ENCODE data around the gene VPS37D.
A peak's percentile ranks its signal among the peaks of the same experiment; 100 is the strongest.
"Not testable (repeated sequence)": the region's sequence is repeated elsewhere in the genome, so short reads cannot be mapped to it uniquely, and the experiment has no call there.

The VPS37D gene

DNA sequence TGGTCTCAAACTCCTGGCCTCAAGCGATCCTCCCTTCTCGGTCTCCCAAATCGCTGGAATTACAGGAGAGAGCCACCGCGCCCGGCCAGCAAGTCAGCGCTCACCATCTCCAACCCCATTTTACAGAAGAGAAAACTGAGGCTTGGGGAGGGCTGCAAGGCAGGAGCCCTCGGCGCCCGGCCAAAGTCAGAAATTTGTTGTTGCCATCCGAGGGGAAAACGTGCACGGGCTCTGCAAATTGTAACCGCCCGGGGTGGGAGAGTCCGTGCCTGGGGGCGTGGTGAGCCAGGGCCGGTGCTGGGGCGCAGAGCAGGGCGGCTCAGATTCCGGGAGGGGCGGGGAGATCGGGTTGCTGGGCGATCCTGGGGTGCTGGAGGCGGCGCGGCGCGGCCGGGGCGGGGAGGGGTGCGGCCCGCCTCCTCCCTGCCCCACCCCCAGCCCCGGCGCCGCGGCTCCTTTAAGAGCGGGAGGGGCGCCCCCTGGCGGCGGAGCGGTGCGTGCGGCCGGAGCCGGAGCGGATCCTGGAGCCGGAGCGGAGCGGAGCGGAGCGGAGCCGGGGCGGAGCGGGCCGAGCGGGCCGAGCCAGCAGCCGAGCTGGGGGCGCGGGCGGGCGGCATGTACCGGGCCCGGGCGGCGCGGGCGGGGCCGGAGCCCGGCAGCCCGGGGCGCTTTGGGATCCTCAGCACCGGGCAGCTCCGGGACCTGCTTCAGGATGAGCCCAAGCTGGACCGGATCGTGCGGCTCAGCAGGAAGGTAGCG lies at the start of gene VPS37D:
Gene VPS37D, plus strand, starts transcription at position 488 of the 759 bp plus-strand sequence. Its CDS starts 128 bp downstream, at position 616.
- peak within 1 kb of the TSS; percentile 77 for H3K4me3 ChIP-seq (ENCODE audit: low read depth, low read length)

DNA sequence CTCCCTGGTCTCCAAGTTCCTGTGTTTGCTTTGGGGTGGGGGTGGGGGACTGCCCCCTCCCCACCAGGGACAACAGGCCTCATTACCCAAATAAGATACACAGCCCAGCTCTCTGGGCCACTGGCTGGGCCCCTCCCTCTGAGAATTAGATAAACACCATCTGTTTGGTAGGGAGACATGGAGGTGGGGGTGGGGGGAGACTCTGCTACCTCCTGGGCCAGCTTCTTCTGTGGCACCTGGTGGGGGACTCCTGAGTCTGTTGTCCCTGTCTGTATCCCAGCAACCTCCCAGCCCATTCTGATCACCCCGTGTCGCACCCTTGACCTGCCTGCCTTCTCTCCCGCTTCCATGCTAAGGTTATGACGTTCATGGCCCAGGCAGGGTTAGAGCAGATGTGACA lies 49.1 kb upstream of the VPS37D start:
- H3K4me3 ChIP-seq (ENCODE audit: low read depth, low read length): no peak overlapping the region
- no peak for DNase-seq (ENCODE audit: low read depth)

More for the DNA sequence above, at the start of gene VPS37D:
- peak; percentile 57 for DNase-seq (ENCODE audit: low read depth)

- H3K4me3 ChIP-seq (ENCODE audit: low read depth, low read length); DNase-seq (ENCODE audit: low read depth): not testable (repeated sequence)
These were observed 48.2 kb upstream of the VPS37D start for GRCh38 chr7:73619394-73619793.

GRCh38 chr7:73621168-73622063 lies 46.2 kb upstream of the VPS37D start:
- DNase-seq (ENCODE audit: low read depth): no peak
- H3K4me3 ChIP-seq (ENCODE audit: low read depth, low read length): no peak overlapping the region

GRCh38 chr7:73622527-73622908 lies 45.1 kb upstream of the VPS37D start:
- H3K4me3 ChIP-seq (ENCODE audit: low read depth, low read length): no peak overlapping the region
- no peak for DNase-seq (ENCODE audit: low read depth)

- no peak for DNase-seq (ENCODE audit: low read depth)
- no peak overlapping the region for H3K4me3 ChIP-seq (ENCODE audit: low read depth, low read length)
These were observed 44.5 kb upstream of the VPS37D start for GRCh38 chr7:73622909-73623797.

GRCh38 chr7:73623798-73624668 lies 43.6 kb upstream of the VPS37D start, which contains the start of gene MLXIPL:
TSS of gene MLXIPL (minus strand) at chr7:73624522. CDS start at chr7:73624492, 30 bp downstream.
- DNase-seq (ENCODE audit: low read depth): no peak
- peak within 1 kb of the TSS; percentile 41 for H3K4me3 ChIP-seq (ENCODE audit: low read depth, low read length)

GRCh38 chr7:73624669-73625001 lies 43.0 kb upstream of the VPS37D start:
- no peak for DNase-seq (ENCODE audit: low read depth)
- H3K4me3 ChIP-seq (ENCODE audit: low read depth, low read length): peak overlapping the region; percentile 41

DNA sequence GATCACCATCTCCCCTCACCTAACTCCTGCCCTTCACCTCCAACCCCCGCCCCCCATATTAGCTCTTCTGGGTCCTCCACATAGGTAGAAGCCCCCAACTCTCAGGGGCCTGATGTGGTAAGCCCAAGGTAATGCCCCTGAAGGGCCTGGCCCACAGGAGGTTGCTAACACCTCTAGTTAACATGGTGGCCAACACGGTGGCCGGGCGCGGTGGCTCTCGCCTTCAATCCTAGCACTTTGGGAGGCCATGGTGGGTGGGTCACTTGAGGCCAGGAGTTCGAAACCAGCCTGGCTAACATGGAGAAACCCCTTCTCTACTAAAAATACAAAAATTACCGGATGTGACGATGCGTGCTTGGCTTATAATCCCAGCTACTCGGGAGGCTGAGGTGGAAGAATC lies 42.4 kb upstream of the VPS37D start:
- no peak for DNase-seq (ENCODE audit: low read depth)

GRCh38 chr7:73626814-73627213 lies 40.8 kb upstream of the VPS37D start:
- no peak overlapping the region for H3K4me3 ChIP-seq (ENCODE audit: low read depth, low read length)
- no peak for DNase-seq (ENCODE audit: low read depth)

More for the DNA sequence above, 42.4 kb upstream of the VPS37D start:
- H3K4me3 ChIP-seq (ENCODE audit: low read depth, low read length): no peak overlapping the region

GRCh38 chr7:73628504-73628903 lies 39.1 kb upstream of the VPS37D start:
- no peak for DNase-seq (ENCODE audit: low read depth)
- H3K4me3 ChIP-seq (ENCODE audit: low read depth, low read length): no peak overlapping the region

- DNase-seq (ENCODE audit: low read depth): no peak
- H3K4me3 ChIP-seq (ENCODE audit: low read depth, low read length): no peak overlapping the region
These were observed 36.1 kb upstream of the VPS37D start for GRCh38 chr7:73631558-73631957.

DNA sequence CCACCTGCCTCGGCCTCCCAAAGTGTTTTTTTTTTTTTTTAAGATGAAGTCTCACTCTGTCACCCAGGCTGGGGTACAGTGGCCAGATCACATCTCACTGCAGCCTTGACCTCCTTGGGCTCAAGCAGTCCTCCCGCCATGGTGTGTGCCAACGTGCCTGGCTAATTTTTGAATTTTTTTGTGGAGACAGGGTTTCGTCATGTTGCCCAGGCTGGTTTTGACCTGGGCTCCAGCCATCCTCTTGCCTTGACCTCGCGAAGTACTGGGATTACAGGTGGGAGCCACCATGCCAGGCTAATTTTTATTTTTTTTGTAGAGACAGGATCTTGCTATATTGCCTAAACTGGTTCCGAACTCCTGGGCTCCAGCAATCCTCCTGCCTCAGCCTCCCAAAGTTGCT lies 34.3 kb upstream of the VPS37D start:
- DNase-seq (ENCODE audit: low read depth): no peak
- H3K4me3 ChIP-seq (ENCODE audit: low read depth, low read length): no peak overlapping the region

GRCh38 chr7:73633844-73634243 lies 33.8 kb upstream of the VPS37D start:
- no peak for DNase-seq (ENCODE audit: low read depth)
- no peak overlapping the region for H3K4me3 ChIP-seq (ENCODE audit: low read depth, low read length)

- H3K4me3 ChIP-seq (ENCODE audit: low read depth, low read length): no peak overlapping the region
- DNase-seq (ENCODE audit: low read depth): no peak
These were observed 32.0 kb upstream of the VPS37D start for GRCh38 chr7:73635428-73636200.

DNA sequence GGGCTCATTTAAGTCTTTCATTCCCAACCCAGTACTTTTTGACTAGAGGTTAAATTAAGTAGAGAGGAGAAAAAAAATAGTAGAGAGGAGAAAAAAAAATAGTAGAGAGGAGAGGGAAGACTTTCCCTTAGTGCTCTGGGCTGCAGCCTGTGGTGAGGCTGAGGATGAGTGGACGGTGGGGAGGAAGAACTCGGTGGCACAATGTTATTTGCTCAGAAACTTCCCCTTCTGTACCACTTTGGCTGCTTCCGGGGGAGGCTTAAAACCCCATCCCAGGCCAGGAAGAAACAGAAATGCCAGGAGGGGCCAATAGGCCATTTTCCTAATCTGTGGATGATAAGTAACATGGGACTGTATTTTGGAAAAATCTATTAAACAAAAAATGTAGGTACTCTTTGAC lies 28.7 kb upstream of the VPS37D start:
- no peak for DNase-seq (ENCODE audit: low read depth)
- no peak overlapping the region for H3K4me3 ChIP-seq (ENCODE audit: low read depth, low read length)

DNA sequence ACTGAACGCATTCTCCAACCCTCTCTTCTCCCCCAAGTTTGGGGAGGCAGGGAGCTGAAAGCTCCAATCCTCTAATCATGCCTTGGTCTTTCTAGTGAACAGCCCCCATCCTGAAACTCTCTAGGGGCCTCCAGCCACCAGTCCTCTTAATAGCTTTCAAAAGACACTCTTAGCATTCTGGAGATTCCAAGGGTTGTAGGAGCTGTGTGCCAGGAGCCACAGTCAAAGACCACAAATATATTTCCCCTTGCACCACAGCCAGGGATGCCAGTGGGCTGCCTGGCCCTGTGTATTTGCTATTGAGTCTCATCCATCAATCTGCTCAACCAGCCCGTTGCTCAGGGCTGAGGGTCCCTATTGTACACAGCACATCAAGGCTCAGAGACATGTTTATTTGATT lies 24.8 kb upstream of the VPS37D start:
- no peak for DNase-seq (ENCODE audit: low read depth)
- H3K4me3 ChIP-seq (ENCODE audit: low read depth, low read length): no peak overlapping the region

GRCh38 chr7:73644688-73645286 lies 22.8 kb upstream of the VPS37D start:
- H3K4me3 ChIP-seq (ENCODE audit: low read depth, low read length): no peak overlapping the region
- DNase-seq (ENCODE audit: low read depth): no peak
